Activated CD8-positive, alpha-beta memory T cell treated with anti-CD3 and anti-CD28 coated beads for 36 hours (primary cell): ENCODE data around the gene TLE2. TPM values are rescaled to one million over a fixed set of nuclear protein-coding genes. Genes with fewer than 3 reads are reported as not detected.

Source experiments
- CTCF ChIA-PET: fragments of 350-600 bp; sonication (Branson Sonifier 250); formaldehyde crosslinking; loops from one replicate; lab custom pipeline; 2021; ENCODE audit warnings: antibody characterized with exemption; lab: Charles Lee
- POLR2A ChIA-PET: fragments of 350-600 bp; sonication (Branson Sonifier 250); formaldehyde crosslinking; loops from one replicate; lab custom pipeline; 2021; ENCODE audit warnings: antibody characterized with exemption; lab: Charles Lee
- total RNA-seq, 2 experiments: library from RNA; stranded (reverse); gene quantifications; one replicate each; pipeline ENCODE4 v1.2.3, GENCODE V29; 2021

TLE2 gene
- 1 to 10 TPM; 3.1 to 3.8 TPM for total RNA-seq

GRCh38 chr19:3029065-3029923 lies at the start of gene TLE2:
TLE2 (minus strand) TSS chr19:3029280; CDS start chr19:3028904, 376 bp downstream.
- ChIA-PET CTCF (interaction anchor here (1.2 kb wide), 1 partner anchor 75 kb away, joined by 4 read pairs; no protein-coding TSS in a partner anchor), POLR2A (no interaction called here)

- ChIA-PET POLR2A (interaction anchor here (0.7 kb wide), 1 partner anchor 14 kb away, joined by 3 read pairs; the partner anchor contains the start of gene TLE5), CTCF (interaction anchor here (0.6 to 2.9 kb wide), 27 partner anchors 10 to 155 kb away, joined by 3 to 33 read pairs (median 5); no protein-coding TSS in a partner anchor)
Observed at GRCh38 chr19:3075605-3076431, 46.7 kb upstream of the TLE2 start.

DNA sequence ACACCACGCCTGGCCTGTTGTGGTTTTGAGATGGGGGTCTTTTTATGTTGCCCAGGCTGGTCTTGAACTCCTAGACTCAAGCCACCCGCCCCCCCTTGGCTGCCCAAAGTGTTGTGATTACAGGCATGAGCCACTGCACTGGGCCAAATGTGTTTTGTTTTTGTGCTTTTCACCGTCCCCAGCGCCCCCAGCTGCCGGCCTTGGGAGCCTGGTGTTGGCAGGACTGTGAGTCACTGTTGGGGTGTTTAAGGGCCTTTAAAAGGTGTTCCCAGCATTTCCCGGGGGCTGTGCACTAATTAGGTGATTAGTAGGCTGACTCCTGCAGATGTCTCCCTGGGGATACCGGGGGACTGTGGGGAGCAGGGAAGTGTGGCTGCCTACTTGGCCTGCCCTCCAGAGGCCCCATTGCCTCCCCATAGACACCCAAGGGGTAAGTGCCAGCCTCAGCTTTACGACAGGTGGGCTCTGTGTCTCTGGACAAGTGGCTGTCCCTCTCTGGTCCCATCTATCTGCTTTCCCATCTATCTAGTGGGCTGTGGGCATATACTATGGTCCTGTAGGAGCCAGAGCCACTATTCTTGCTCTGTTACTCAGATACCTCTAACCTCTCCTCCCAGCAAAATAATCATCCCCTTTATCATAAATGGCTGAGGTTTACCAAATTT lies 45.0 kb upstream of the TLE2 start:
- ChIA-PET CTCF (interaction anchor here (0.7 kb wide), 1 partner anchor 322 kb away, joined by 6 read pairs; no protein-coding TSS in a partner anchor), POLR2A (interaction anchor here (0.7 kb wide), 2 partner anchors 19 to 342 kb away, joined by 4 to 7 read pairs; no protein-coding TSS in a partner anchor)

GRCh38 chr19:3073159-3073563 lies 44.1 kb upstream of the TLE2 start:
- ChIA-PET CTCF (interaction anchor here (0.7 kb wide), 1 partner anchor 321 kb away, joined by 6 read pairs; no protein-coding TSS in a partner anchor), POLR2A (interaction anchor here (0.7 kb wide), 1 partner anchor 19 kb away, joined by 7 read pairs; no protein-coding TSS in a partner anchor)

DNA sequence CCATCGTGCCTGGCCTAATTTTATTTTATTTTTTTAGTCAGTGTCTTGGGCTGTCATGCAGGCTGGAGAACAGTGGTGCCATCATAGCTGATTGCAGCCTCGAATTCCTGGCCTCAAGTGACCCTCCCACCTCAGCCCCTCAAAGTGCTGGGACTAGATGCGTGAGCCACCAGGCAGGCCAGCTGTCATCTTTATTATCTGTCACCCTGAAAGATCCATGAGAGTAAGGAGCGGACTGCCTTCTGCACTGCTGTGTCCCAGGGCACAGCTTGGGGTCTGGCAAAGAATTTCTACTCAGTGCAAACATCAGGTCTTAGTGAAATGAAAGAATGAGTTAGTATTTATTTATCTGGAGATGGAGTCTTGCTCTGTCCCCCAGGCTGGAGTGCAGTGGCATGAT lies 42.7 kb upstream of the TLE2 start:
- ChIA-PET POLR2A (no interaction called here), CTCF (interaction anchor here (0.7 to 1.5 kb wide), 2 partner anchors 11 to 121 kb away, joined by 3 to 5 read pairs; no protein-coding TSS in a partner anchor)

DNA sequence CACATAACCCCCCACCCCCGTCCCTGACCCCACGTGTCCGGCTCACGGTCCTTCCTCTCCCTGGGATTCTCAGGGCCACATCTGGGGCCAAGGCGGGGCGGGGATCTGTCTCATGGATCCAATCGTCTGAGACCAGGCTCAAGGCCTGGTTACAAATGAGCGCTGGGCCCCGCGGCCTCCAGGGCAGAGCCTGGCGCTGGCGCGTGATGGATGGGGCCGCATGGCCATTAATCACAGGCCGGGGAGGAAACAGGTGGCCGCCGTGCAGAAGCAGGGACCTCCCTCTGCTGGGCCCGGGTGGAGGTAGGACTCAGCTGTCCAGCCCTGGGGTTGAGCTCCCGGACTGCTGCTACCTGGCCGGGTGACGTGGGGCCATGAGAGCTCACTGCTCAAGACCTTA lies 39.0 kb upstream of the TLE2 start:
- CTCF ChIA-PET: interaction anchor here (1.0 kb wide), 1 partner anchor 41 kb away, joined by 4 read pairs; no protein-coding TSS in a partner anchor
- POLR2A ChIA-PET: interaction anchor here (0.5 kb wide), 1 partner anchor 42 kb away, joined by 4 read pairs; no protein-coding TSS in a partner anchor

DNA sequence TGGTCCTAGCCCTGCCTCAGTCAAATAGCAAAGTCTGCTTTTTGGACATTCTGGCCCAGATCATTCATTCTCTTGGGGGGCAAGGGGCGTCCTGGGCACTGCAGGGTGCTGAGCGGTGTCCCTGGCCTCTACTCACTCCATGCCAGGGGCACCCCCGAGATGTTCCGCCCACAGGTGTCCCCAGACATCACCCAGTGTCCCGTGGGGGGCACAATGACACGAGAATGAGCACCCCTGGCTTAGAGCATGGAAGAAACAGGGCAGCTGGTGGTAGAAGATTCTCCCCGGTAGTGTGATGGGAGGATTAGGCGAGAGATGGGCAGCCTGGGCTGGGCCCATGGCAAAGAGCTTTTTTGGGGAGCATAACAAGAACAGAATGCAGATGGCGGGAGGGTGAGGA lies 38.5 kb upstream of the TLE2 start:
- POLR2A ChIA-PET: interaction anchor here (0.5 kb wide), 1 partner anchor 41 kb away, joined by 4 read pairs; no protein-coding TSS in a partner anchor

GRCh38 chr19:3066482-3067049 lies 37.5 kb upstream of the TLE2 start:
- CTCF ChIA-PET: interaction anchor here (1.6 kb wide), 1 partner anchor 37 kb away, joined by 4 read pairs; no protein-coding TSS in a partner anchor
- POLR2A ChIA-PET: no interaction called here

More for the DNA sequence above, 38.5 kb upstream of the TLE2 start:
- CTCF ChIA-PET: interaction anchor here (1.0 to 1.6 kb wide), 2 partner anchors 36 to 41 kb away, joined by 4 read pairs; no protein-coding TSS in a partner anchor

- CTCF ChIA-PET: interaction anchor here (0.7 to 1.7 kb wide), 3 partner anchors 20 to 38 kb away, joined by 4 to 6 read pairs (median 6); no protein-coding TSS in a partner anchor
- POLR2A ChIA-PET: no interaction called here
Observed at GRCh38 chr19:3065675-3066357, 36.7 kb upstream of the TLE2 start.

DNA sequence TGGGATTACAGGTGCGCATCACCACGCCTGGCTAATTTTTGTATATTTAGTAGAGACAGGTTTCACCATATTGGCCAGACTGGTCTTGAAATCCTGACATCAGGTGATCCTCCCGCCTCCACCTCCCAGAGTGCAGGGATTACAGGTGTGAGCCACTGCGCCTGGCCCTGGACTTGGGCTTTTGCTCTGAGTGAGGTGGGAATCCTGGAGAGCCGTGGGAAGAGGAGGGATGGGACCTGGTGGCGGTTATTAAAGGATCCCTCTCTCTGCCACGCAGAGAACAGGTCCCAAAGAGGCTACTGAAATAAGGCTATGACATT lies 34.9 kb upstream of the TLE2 start:
- ChIA-PET CTCF (interaction anchor here (0.6 to 1.7 kb wide), 3 partner anchors 40 to 87 kb away, joined by 3 to 6 read pairs (median 5); no protein-coding TSS in a partner anchor), POLR2A (no interaction called here)

- POLR2A ChIA-PET: interaction anchor here (0.5 to 1.2 kb wide), 6 partner anchors 10 to 464 kb away, joined by 3 to 5 read pairs (median 3); no protein-coding TSS in a partner anchor
Observed at GRCh38 chr19:3062165-3063105, 33.4 kb upstream of the TLE2 start, which contains the start of gene TLE5. TLE5 (minus strand) TSS chr19:3062495; CDS start chr19:3062200, 295 bp downstream.

DNA sequence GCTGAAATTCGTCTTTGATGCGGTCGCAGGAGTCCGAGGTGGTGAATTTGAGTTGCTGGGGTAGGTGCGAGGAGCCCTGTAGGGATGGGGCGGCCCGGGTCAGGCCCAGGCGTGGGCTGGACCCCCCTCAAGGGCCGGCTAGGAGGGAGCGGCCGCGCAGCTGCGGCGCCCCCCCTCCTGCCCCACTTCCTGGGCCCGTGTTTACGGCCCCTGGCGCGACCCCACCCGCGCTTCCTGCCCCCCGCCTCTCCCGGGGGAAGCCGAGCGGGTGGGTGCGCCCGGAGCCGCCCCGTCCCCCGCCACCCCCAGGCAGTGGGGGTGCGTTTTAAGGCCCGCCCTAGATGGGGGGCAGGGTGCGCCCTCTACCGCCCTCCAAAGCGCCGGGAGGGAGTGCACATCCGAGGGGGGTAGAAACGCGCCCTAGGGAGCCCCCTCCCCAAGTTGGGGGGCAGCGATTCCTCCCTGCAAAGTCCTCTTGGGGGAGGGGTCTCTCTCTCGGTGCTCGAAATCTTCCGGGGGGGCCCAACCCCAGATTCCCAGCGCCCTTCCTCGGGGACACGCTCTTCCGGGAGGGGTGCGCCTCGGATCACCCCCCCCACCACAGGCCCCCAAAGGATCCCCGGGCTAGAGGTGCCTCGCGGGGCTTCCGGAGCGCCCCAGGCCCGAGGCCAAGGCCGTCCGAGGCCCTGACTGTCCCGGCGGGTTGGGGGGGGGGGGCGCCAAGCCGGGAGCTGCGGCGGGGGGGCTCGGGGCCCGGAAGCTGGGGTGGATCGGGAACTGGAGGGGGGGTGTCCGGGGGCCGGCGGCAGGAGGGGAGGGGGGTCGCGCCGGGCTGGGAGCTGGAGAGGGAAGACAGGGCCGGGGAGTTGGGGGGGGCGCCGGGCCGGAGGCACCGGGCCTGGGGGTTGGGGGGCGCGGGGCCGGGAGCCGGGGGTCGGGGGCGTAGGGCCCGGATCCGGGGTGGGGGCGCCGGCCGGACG lies 32.4 kb upstream of the TLE2 start:
- POLR2A ChIA-PET: interaction anchor here (0.6 to 2.0 kb wide), 6 partner anchors 9 to 123 kb away, joined by 3 to 13 read pairs (median 4); no protein-coding TSS in a partner anchor

More at GRCh38 chr19:3062165-3063105, 33.4 kb upstream of the TLE2 start, which contains the start of gene TLE5:
- CTCF ChIA-PET: interaction anchor here (0.8 to 2.3 kb wide), 4 partner anchors 13 to 41 kb away, joined by 3 to 10 read pairs (median 4); no protein-coding TSS in a partner anchor

GRCh38 chr19:3060857-3061181 lies 31.7 kb upstream of the TLE2 start:
- ChIA-PET POLR2A (interaction anchor here (0.6 to 2.0 kb wide), 4 partner anchors 25 to 123 kb away, joined by 3 to 13 read pairs (median 6); no protein-coding TSS in a partner anchor), CTCF (interaction anchor here (1.1 to 2.3 kb wide), 3 partner anchors 8 to 15 kb away, joined by 4 to 10 read pairs (median 5); no protein-coding TSS in a partner anchor)

More for the DNA sequence above, 32.4 kb upstream of the TLE2 start:
- CTCF ChIA-PET: interaction anchor here (0.8 to 2.3 kb wide), 4 partner anchors 9 to 19 kb away, joined by 4 to 10 read pairs (median 4); no protein-coding TSS in a partner anchor

DNA sequence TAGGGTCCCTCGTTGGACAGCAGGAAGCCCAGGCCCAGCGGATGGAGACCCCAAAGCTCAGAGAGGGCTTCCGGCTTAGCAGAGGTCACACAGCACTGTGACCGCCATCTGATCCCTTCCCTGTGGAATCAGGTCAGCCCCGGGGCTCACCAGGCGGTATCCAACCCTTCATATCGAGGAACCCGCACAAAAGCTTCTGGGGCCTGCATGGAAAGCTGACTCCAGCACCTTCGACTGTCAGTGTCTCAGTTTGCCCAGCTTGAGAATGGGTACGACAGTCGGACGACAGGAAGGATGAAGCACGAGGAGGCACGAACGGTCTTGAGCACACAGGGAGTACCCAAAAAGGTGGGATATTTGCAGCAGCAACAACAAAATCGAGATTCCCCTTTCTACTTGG lies 30.6 kb upstream of the TLE2 start:
- CTCF ChIA-PET: interaction anchor here (0.8 to 2.8 kb wide), 5 partner anchors 16 to 97 kb away, joined by 3 to 12 read pairs (median 3); no protein-coding TSS in a partner anchor
- POLR2A ChIA-PET: interaction anchor here (0.5 to 2.0 kb wide), 2 partner anchors 24 to 599 kb away, joined by 4 to 13 read pairs; no protein-coding TSS in a partner anchor
